HG03442 (cell line): Measurements from ENCODE around the gene CSF3R.

Experiments
- ATAC-seq: cut with Tn5 transposase; IDR thresholded peaks from one replicate; pipeline ENCODE4 v1.9.1; 2021; ENCODE audit warnings: mild to moderate bottlenecking, moderate library complexity; ENCODE audit not compliant: unreplicated experiment

CSF3R gene

DNA sequence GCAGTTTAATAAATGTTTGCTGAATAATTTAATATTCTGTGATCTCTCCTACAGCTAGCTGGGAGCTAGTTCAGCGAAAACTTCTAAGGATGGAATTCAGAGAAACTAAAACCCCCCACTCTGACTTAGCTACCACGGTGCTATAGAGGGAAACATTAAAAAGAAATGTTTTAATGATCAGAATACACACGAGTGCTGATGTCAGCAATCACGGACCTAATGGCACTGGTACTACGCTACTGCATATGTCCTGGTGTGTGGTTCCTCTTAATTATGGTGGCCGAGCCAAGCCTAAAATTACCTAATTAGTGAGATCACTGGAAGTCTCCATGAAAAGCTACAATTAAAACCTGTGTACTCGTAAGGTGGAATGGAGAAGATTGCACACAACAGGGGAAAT is 61.1 kb downstream of the CSF3R start:
- no peak for ATAC-seq

- no peak for ATAC-seq
Observed at GRCh38 chr1:36420836-36421317, 61.8 kb downstream of the CSF3R start.

GRCh38 chr1:36420409-36420808 is 62.3 kb downstream of the CSF3R start:
- ATAC-seq = no peak

DNA sequence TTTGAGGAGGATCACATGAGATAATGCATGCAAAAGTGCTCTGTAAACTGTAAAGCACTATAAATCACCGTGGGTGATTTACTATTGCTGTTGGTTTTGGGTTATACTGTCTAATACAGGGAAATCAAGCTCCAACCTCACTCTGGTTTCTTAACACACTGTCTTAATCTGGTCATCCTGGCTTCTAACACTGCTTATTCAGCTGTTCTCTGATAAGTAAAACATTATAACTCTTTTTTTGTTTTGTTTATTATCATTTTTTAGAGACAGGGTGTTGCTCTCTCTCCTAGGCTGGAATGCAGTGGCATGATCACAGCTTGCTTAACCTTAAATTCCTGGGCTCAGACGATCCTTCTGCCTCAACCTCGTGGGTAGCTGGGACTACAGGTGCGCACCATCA is 63.1 kb downstream of the CSF3R start:
- no peak for ATAC-seq

DNA sequence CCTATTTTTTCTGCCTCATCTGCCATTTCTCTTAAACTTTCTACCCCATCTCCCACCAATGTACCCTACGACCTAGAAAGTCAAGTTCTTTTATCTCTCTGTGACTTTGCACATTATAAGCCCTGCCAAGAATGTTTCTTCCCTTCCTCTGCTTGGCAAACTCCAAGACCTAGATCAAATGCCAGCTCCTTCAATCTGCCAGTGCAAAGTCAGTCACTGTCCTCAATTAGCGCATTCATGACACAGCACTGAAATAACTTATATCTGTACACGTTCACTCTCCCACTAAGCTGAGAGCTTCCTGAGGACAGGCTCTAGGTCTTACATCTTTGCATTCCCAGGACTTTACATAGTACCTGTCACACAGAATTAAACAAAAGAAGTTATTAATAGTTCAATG is 63.6 kb downstream of the CSF3R start:
- no peak for ATAC-seq

DNA sequence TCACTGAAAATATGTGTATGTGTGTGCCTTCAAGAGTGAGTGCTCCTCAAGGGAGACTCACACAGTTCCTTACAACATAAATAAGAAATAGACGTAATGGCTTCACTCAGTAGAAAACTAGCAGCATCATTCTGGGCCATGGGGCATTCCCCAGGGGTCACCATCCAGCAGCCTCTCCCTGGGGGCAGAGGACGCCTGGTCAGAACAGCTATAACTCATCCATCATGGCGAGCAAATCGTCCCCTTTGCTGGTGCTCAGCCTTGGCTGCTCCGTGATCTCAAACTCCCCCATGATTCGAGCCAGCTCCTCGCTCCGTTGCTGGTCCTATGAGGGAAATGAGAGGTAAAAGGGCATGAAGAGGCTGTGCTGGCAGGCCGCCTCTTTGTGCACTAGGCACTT is 64.8 kb downstream of the CSF3R start:
- no peak for ATAC-seq
